DOHH2 (cell line): ENCODE measurements around the gene TMEM255B.

ENCODE experiments used
- H3F3A ChIP-seq: fragments of 200-600 bp; sonication (generic), shearing (Covaris generic); 2 replicates; pipeline ENCODE4 v1.6.0; 2016; ENCODE audit warnings: antibody characterized with exemption, mild to moderate bottlenecking; ENCODE audit not compliant: control insufficient read depth, insufficient read depth
- H3K27ac ChIP-seq: fragments of 200-600 bp; sonication (generic); 2 replicates; pipeline ENCODE4 v1.5.1; 2014; ENCODE audit warnings: low read depth, mild to moderate bottlenecking, low read length, moderate library complexity
- H3K27me3 ChIP-seq: fragments of 200-600 bp; sonication (generic); 2 replicates; pipeline ENCODE4 v1.6.1; 2014; ENCODE audit warnings: mild to moderate bottlenecking, low read length, mixed read lengths; ENCODE audit not compliant: control insufficient read depth
- H3K36me3 ChIP-seq: fragments of 200-600 bp; sonication (generic); 2 replicates; pipeline ENCODE4 v1.6.1; 2014; ENCODE audit warnings: mild to moderate bottlenecking, low read length, moderate library complexity, mixed read lengths; ENCODE audit not compliant: control insufficient read depth
- H3K4me1 ChIP-seq: fragments of 200-600 bp; sonication (generic); 2 replicates; pipeline ENCODE4 v1.6.1; 2014; ENCODE audit warnings: mild to moderate bottlenecking, low read length, mixed read lengths; ENCODE audit not compliant: control insufficient read depth
- H3K4me2 ChIP-seq: fragments of 200-600 bp; sonication (generic); 2 replicates; pipeline ENCODE4 v1.6.0; 2014; ENCODE audit warnings: mild to moderate bottlenecking, low read length, moderate library complexity
- H3K4me3 ChIP-seq: fragments of 200-600 bp; sonication (generic); 2 replicates; pipeline ENCODE4 v1.5.1; 2014; ENCODE audit warnings: mild to moderate bottlenecking, low read length, mixed read lengths
- H3K79me2 ChIP-seq: fragments of 200-600 bp; sonication (generic); 2 replicates; pipeline ENCODE4 v1.6.1; 2014; ENCODE audit warnings: mild to moderate bottlenecking, low read length, mixed read lengths; ENCODE audit not compliant: control insufficient read depth
- H3K9me2 ChIP-seq: fragments of 200-600 bp; sonication (generic); replicated peaks from 2 replicates; pipeline ENCODE4 v1.6.1; 2014; ENCODE audit warnings: mild to moderate bottlenecking, low read length, mixed read lengths; ENCODE audit not compliant: control insufficient read depth
- H3K9me3 ChIP-seq: fragments of 200-600 bp; sonication (generic); 2 replicates; pipeline ENCODE4 v1.6.1; 2014; ENCODE audit warnings: antibody characterized with exemption, low read length, mixed read lengths; ENCODE audit not compliant: control insufficient read depth, insufficient read depth
- H4K20me1 ChIP-seq: fragments of 200-600 bp; sonication (generic); 2 replicates; pipeline ENCODE4 v1.6.0; 2014; ENCODE audit warnings: low read depth, mild to moderate bottlenecking, antibody characterized with exemption, low read length, moderate library complexity; ENCODE audit not compliant: control insufficient read depth, insufficient read depth
- CTCF ChIP-seq: fragments of 200-600 bp; sonication (generic); IDR thresholded peaks from one replicate; pipeline ENCODE4 v1.5.1; 2014; ENCODE audit warnings: antibody characterized with exemption, mild to moderate bottlenecking, low read depth, low read length; ENCODE audit not compliant: poor library complexity, severe bottlenecking
- EZH2phosphoT487 ChIP-seq: fragments of 200-600 bp; sonication (generic); IDR thresholded peaks from 2 replicates; pipeline ENCODE4 v1.6.1; 2017; ENCODE audit warnings: borderline replicate concordance, mild to moderate bottlenecking, antibody characterized with exemption, low read length, moderate library complexity, mixed read lengths

Gene TMEM255B

GRCh38 chr13:113783200-113783881 is 24.3 kb downstream of the TMEM255B start:
- Histone ChIP-seq H3K9me2 (no peaks in the 10 kb centered on the region), H3K4me3 (no peak overlapping the region), H3K27me3 (peaks cover 6% of the 10 kb centered on the region; the same call in 1 of the 2 replicates), H3F3A (no peaks in the 10 kb centered on the region), H3K79me2 (no peaks in the 10 kb centered on the region), H4K20me1 (no peaks in the 10 kb centered on the region), H3K4me1 (no peaks in the 10 kb centered on the region), H3K9me3 (no peaks in the 10 kb centered on the region), H3K27ac (no peak overlapping the region), H3K36me3 (no peaks in the 10 kb centered on the region), H3K4me2 (no peak overlapping the region)
- no peak for TF ChIP-seq CTCF
- no peak for TF ChIP-seq EZH2phosphoT487

GRCh38 chr13:113783966-113784644 is 25.1 kb downstream of the TMEM255B start:
- no peaks in the 10 kb centered on the region for H3K9me2 ChIP-seq
- no peaks in the 10 kb centered on the region for H3K4me1 ChIP-seq
- no peak overlapping the region for H3K4me3 ChIP-seq
- H3K27me3 ChIP-seq, result peaks cover 4% of the 10 kb centered on the region; the same call in 1 of the 2 replicates
- H3K9me3 ChIP-seq, result no peaks in the 10 kb centered on the region
- H3K4me2 ChIP-seq, result no peak overlapping the region
- H3K79me2 ChIP-seq, result no peaks in the 10 kb centered on the region
- no peaks in the 10 kb centered on the region for H3K36me3 ChIP-seq
- H3F3A ChIP-seq, result no peaks in the 10 kb centered on the region
- H3K27ac ChIP-seq, result no peak overlapping the region
- TF ChIP-seq EZH2phosphoT487 (no peak), CTCF (no peak)
- H4K20me1 ChIP-seq, result no peaks in the 10 kb centered on the region; the same call in 1 of the 2 replicates

- Histone ChIP-seq H3K9me3 (no peaks in the 10 kb centered on the region), H3K4me1 (no peaks in the 10 kb centered on the region), H3K9me2 (no peaks in the 10 kb centered on the region), H3K4me2 (no peak overlapping the region), H4K20me1 (no peaks in the 10 kb centered on the region; the same call in 1 of the 2 replicates), H3K27me3 (peaks cover 3% of the 10 kb centered on the region; the same call in 1 of the 2 replicates), H3K27ac (no peak overlapping the region), H3F3A (no peaks in the 10 kb centered on the region), H3K36me3 (no peaks in the 10 kb centered on the region), H3K4me3 (no peak overlapping the region), H3K79me2 (no peaks in the 10 kb centered on the region)
- TF ChIP-seq EZH2phosphoT487 (no peak), CTCF (no peak)
These were observed 25.6 kb downstream of the TMEM255B start for GRCh38 chr13:113784645-113785024.
